KOPT-K1 (cell line): Measurements from ENCODE around the gene PSME1.

Source experiments
- H3K27ac ChIP-seq: fragments of 200-600 bp; sonication (generic); 2 replicates; pipeline ENCODE4 v1.5.1; 2016; ENCODE audit warnings: antibody characterized with exemption, mild to moderate bottlenecking, low read depth, low read length; ENCODE audit not compliant: poor library complexity, severe bottlenecking
- H3K36me3 ChIP-seq: fragments of 200-600 bp; sonication (generic); 2 replicates; pipeline ENCODE4 v1.5.1; 2017; ENCODE audit warnings: antibody characterized with exemption, mild to moderate bottlenecking, low read length, moderate library complexity; ENCODE audit not compliant: insufficient read depth
- H3K9me3 ChIP-seq: fragments of 200-600 bp; sonication (generic); 2 replicates; pipeline ENCODE4 v1.5.1; 2017; ENCODE audit warnings: antibody characterized with exemption, low read length, mild to moderate bottlenecking; ENCODE audit not compliant: insufficient read depth, poor library complexity, severe bottlenecking

The PSME1 gene

GRCh38 chr14:24160850-24161804, 25.1 kb downstream of the PSME1 start, which contains the start of gene IRF9:
IRF9 (plus strand) TSS chr14:24161265; CDS start chr14:24162145, 880 bp downstream.
- Histone ChIP-seq H3K36me3 (peaks cover 75% of the 10 kb centered on the region), H3K9me3 (no peaks in the 10 kb centered on the region), H3K27ac (peak within 1 kb of the TSS; percentile 77)

GRCh38 chr14:24162093-24162492, 26.1 kb downstream of the PSME1 start:
- H3K27ac ChIP-seq, result peak overlapping the region; percentile 77
- H3K36me3 ChIP-seq, result peaks cover 71% of the 10 kb centered on the region

GRCh38 chr14:24164518-24164991, 28.6 kb downstream of the PSME1 start:
- Histone ChIP-seq H3K36me3 (peaks cover 58% of the 10 kb centered on the region), H3K27ac (no peak overlapping the region), H3K9me3 (no peaks in the 10 kb centered on the region)

More at GRCh38 chr14:24162093-24162492, 26.1 kb downstream of the PSME1 start:
- H3K9me3 ChIP-seq, result no peaks in the 10 kb centered on the region

GRCh38 chr14:24165785-24166184, 29.8 kb downstream of the PSME1 start:
- Histone ChIP-seq H3K9me3 (no peaks in the 10 kb centered on the region), H3K36me3 (peaks cover 46% of the 10 kb centered on the region), H3K27ac (no peak overlapping the region)

GRCh38 chr14:24167469-24168114, 31.6 kb downstream of the PSME1 start:
- no peaks in the 10 kb centered on the region for H3K9me3 ChIP-seq
- peaks cover 46% of the 10 kb centered on the region for H3K36me3 ChIP-seq
- no peak overlapping the region for H3K27ac ChIP-seq

GRCh38 chr14:24171422-24172260, 35.6 kb downstream of the PSME1 start, which contains the start of gene REC8:
REC8 (plus strand) TSS chr14:24172080; CDS start chr14:24172553, 473 bp downstream.
- peaks cover 11% of the 10 kb centered on the region; the same call in 1 of the 2 replicates for H3K36me3 ChIP-seq
- H3K9me3 ChIP-seq, result no peaks in the 10 kb centered on the region
- no peak within 1 kb of the TSS for H3K27ac ChIP-seq

GRCh38 chr14:24172261-24172860, 36.4 kb downstream of the PSME1 start:
- Histone ChIP-seq H3K36me3 (peaks cover 15% of the 10 kb centered on the region), H3K27ac (no peak overlapping the region), H3K9me3 (no peaks in the 10 kb centered on the region)

- H3K9me3 ChIP-seq, result no peaks in the 10 kb centered on the region
- no peak overlapping the region for H3K27ac ChIP-seq
- H3K36me3 ChIP-seq, result peaks cover 16% of the 10 kb centered on the region
Observed at GRCh38 chr14:24172871-24173281, 36.9 kb downstream of the PSME1 start.

- Histone ChIP-seq H3K36me3 (peaks cover 53% of the 10 kb centered on the region), H3K27ac (no peak overlapping the region), H3K9me3 (no peaks in the 10 kb centered on the region)
Observed at GRCh38 chr14:24176599-24176998, 40.6 kb downstream of the PSME1 start.

GRCh38 chr14:24177041-24177825, 41.2 kb downstream of the PSME1 start:
- no peak overlapping the region for H3K27ac ChIP-seq
- no peaks in the 10 kb centered on the region for H3K9me3 ChIP-seq
- peaks cover 60% of the 10 kb centered on the region for H3K36me3 ChIP-seq

GRCh38 chr14:24177891-24178290, 41.9 kb downstream of the PSME1 start:
- Histone ChIP-seq H3K36me3 (peaks cover 66% of the 10 kb centered on the region), H3K9me3 (no peaks in the 10 kb centered on the region), H3K27ac (no peak overlapping the region)

- no peak overlapping the region for H3K27ac ChIP-seq
- H3K9me3 ChIP-seq, result no peaks in the 10 kb centered on the region
- peaks cover 73% of the 10 kb centered on the region for H3K36me3 ChIP-seq
Observed at GRCh38 chr14:24178399-24179178, 42.6 kb downstream of the PSME1 start.
